ENCODE measurements around the gene MCTP2.
"Not testable (repeated sequence)": the region's sequence is repeated elsewhere in the genome, so short reads cannot be mapped to it uniquely, and the experiment has no call there.

MCTP2 gene

GRCh38 chr15:94231723-94232468 lies 535 bp downstream of the MCTP2 start:
- peak in 9 of 42 donors; percentile 10 to 41 (median 25) for DNase-seq
- intact Hi-C loops (cut with DNase I): no loop called here

DNA sequence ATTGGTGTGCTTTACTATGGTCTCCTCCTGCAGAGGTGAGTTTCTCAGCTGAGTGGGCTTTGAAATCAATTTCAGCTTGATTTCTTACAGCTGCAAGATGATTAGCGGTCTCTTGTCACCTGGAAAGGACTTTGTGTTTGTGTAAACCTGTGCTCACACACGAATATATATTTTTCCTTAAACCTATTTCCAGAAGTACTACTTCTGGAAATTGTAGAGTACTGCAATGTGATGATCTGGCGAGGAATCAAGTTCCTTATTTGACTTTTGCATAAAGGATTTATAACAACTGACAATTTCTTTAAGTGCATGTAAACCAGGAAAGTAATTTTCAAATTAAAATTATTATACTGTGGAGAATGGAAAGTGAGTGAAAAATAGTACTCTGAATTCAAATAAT lies 2.1 kb downstream of the MCTP2 start:
- DNase-seq: no peak
- intact Hi-C loops (cut with DNase I): no loop called here

- intact Hi-C loops (cut with DNase I): no loop called here
- no peak for DNase-seq
Measured at GRCh38 chr15:94234300-94234699, 2.9 kb downstream of the MCTP2 start.

DNA sequence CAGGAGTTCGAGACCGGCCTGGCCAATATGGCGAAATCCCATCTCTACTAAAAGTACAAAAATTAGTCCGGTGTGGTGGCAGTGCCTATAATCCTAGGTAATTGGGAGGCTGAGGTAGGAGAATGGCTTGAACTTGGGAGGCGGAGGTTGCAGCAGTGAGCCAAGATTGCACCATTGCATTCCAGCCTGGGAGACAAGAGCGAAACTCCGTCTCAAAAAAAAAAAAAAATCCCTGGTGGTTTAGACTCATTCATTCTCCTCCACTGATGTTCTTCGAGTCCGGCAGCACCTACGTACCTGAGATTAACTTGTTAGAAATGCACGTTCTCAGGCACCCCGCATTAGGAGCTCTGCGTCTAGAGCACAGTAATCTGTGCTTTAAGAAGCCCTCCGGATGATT lies 3.7 kb downstream of the MCTP2 start:
- DNase-seq: no peak
- intact Hi-C loops (cut with DNase I): no loop called here

DNA sequence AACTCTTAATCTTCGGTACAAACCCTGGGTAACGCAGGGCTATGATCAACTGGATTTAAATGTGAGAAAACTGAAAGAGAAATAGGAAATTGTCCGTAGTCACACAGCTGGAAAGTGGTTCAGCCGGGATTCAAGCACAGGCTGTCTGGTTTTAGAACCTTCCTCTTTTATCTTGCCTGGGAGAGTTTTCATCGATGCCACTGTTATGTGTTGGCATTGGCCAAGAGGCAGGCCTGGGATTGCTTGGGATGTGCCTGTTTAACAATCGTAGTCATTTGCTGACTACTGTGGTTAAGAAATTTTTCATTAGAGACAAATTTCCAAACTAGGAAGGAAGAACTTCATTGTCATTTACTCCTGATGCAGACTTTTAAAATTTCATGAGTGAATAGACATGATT lies 4.3 kb downstream of the MCTP2 start:
- intact Hi-C loops (cut with DNase I): no loop called here
- no peak for DNase-seq

- no peak for DNase-seq
- intact Hi-C loops (cut with DNase I): no loop called here
Measured at GRCh38 chr15:94236608-94237007, 5.2 kb downstream of the MCTP2 start.

DNA sequence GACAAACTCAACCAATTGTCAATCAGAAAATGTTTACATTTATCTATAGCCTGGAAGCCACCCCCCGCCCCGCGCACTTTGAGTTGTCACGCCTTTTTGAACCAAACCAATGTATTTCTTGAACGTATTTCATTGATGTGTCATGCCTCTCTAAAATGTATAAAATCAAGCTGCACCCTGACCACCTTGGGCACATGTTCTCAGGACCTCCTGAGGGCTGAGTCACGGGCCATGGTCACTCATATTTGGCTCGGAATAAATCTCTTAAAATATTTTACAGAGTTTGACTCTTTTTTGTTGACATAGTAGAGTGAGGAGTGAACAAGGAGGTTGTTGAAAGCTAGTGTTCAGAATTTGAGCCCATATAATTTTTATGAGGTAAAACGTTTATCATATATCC lies 6.5 kb downstream of the MCTP2 start:
- intact Hi-C loops (cut with DNase I): no loop called here
- no peak for DNase-seq

- no peak for DNase-seq
- intact Hi-C loops (cut with DNase I): no loop called here
Measured at GRCh38 chr15:94238539-94239118, 7.3 kb downstream of the MCTP2 start.

- no peak for DNase-seq
- intact Hi-C loops (cut with DNase I): no loop called here
Measured at GRCh38 chr15:94239474-94239873, 8.1 kb downstream of the MCTP2 start.

GRCh38 chr15:94240480-94240879 lies 9.1 kb downstream of the MCTP2 start:
- no peak for DNase-seq
- intact Hi-C loops (cut with DNase I): no loop called here

DNA sequence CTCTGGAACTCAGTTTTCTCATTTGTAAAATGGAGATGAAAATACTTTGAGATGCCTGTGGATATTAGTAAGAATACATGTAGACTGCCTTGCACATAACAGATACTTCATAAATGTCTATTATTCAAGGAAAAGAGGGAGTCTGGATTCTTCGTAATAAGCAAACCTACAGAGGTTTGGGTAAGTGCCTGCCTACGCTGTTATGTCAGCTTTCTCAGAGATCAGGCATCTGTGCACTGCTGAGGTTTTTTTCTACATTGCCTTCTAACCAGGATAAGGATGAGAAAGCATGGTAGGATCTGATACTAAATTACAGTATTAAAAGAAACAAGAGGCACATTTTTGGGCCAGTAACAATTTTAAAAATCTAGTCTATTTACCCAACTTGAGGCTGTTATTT lies 10.9 kb downstream of the MCTP2 start:
- intact Hi-C loops (cut with DNase I): no loop called here
- DNase-seq: peak in 24 of 42 donors; percentile 5 to 74 (median 32)

DNA sequence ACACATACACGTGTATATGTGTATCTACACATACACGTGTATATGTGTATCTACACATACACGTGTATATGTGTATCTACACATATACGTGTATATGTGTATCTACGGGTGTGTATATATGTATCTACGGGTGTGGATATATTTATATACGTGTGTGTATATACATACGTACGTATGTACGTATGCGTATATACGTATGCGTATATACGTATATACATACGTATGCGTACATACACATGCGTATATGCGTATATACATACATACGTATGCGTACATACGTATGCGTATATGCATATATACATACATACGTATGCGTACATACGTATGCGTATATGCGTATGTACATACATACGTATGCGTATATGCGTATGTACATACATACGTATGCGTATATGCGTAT lies 11.6 kb downstream of the MCTP2 start:
- intact Hi-C loops (cut with DNase I); DNase-seq: not testable (repeated sequence)

DNA sequence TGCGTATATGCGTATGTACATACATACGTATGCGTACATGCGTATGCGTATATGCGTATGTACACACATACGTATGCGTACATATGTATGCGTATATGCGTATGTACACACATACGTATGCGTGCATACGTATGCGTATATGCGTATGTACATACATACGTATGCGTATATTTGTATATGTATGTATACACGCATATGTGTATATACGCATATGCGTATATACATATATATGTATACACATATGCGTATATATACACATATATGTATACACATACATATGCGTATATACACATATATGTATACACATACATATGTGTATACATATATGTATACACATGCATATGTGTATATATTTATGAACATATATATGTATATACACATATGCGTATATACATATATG lies 12.1 kb downstream of the MCTP2 start:
- intact Hi-C loops (cut with DNase I): no loop called here
- no peak for DNase-seq

DNA sequence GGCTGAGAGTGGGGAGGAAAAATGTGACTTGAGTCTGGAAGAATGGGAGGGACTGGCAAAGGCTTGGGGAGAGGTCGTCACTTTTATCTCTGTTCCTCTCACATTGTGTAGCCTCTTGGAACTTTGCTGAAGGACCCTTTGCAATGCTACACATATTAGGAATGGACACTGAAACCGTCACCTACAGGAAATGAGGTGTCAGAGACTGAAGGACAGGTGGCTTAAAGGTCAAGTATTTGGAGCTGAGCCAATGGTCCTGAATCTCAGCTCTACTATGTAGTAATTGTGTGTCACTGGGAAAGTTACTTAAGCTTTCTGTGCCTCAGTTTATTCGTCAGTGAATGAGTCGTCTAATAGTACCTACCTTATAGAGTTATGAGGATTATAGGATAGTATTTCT lies 14.7 kb downstream of the MCTP2 start:
- intact Hi-C loops (cut with DNase I): no loop called here
- DNase-seq: no peak

DNA sequence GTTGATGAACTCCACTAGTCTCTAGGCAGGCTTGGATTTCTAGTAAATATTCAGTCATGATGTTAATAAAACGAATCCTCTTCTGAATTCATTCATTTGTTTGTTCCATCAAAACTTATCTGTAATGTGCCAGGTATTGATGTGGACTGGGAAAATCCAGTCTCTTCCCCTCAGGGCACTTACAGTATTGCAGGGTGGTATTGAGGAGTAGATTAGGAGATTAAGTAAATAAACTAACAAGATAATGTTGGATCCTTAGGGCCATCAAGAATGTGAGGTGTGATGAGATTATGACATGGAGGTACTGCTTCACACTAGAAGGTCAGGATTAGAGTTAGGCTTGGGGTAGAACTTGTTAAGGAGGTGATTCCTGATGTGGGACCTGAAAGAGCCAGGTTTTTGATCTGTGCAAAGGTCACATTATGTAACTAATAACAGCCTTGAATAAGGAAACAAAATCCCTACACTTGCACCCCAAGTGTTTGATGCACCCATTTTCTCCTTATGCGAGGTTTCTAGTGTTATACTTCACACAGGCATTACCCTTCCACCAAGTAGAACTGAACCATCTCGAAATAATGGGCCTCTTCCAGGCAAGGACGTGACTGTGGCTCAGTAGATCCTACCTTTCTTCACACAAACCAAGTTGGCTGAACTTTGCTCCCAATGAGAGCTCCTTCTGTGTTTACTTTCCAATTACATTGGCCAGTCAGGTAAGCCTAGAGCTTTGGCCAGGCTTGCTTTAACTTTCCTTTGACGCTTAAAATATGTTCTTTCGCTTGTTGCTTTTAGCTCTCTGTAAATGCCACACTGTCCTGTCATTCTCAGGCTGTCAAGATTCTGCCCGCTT lies 16.7 kb downstream of the MCTP2 start:
- DNase-seq: no peak
- intact Hi-C loops (cut with DNase I): no loop called here

- intact Hi-C loops (cut with DNase I): no loop called here
- DNase-seq: no peak
Measured at GRCh38 chr15:94250801-94251200, 19.4 kb downstream of the MCTP2 start.

DNA sequence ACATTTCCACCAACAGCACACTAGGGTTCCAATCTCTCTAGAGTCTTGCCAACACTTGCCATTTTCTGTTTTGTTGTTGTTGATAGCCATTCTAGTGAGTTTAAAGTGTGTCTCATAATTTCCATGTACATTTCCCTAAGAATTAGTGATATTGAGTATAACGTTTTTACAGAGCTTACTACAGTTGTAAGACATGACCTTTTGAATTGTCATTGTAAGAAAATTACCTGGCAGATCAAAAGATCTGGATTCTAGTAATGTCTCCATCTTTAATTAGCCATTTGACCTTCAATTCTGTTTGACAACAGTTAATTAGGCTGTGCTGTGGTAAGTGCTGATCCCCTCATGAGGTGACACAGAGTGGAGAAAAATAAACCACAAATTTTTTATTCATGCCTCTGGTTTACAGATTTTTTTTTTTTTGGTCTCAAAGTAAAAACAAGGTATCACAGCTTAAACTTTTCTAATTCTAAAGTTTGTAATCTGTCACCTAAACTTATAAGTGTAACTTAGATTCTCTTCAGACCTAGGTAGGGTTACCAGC lies 20.9 kb downstream of the MCTP2 start:
- intact Hi-C loops (cut with DNase I): no loop called here

DNA sequence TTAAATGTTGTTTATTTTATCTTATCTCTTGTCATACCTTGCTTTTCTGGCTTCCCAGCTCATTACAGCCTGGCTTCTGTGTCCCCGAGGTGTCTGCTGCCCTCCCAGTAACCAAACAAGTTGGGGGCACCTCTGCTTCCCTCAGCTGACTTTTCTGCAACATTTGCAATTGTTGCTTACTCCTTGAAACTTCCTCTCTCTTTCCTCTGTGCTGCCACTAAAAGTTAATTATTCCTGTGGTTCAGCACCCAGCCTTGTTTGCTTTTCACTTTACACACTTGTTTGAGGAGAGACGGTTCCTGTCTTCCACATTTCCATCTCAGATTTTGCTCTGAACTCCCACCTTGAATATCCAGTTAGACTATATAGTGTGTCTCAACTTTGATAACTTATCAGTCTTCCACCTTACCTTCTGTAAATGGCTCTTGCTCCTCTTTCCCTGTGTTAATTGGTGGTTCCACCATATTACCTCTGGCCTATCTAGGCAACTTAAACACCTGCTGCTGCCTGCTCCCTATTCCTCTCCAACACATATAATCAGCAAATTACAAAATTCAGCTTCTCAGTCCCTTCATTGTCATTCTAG lies 21.6 kb downstream of the MCTP2 start:
- no peak for DNase-seq
- intact Hi-C loops (cut with DNase I): no loop called here

More for the DNA sequence above, 20.9 kb downstream of the MCTP2 start:
- DNase-seq: no peak

DNA sequence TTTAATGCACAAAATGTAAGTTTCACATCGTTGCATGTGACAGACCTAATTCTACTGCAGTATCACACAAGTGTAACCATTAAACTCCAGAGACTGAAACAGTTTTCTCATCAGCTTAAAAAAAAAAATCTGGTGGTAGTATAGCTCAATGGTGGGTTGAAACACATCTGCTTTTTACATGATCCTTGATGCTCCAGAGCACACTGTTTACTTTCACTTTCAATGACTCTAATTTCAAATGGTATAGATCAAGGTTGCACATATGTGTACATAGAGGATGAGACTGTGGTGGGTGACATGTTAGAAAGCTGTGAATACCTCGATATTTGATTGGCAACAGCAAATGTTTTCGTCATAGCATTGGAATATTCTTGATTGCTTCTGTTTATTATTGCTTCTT lies 22.4 kb downstream of the MCTP2 start:
- no peak for DNase-seq
- intact Hi-C loops (cut with DNase I): no loop called here

- intact Hi-C loops (cut with DNase I): no loop called here
Measured at GRCh38 chr15:94255540-94255939, 24.2 kb downstream of the MCTP2 start.

More at GRCh38 chr15:94255540-94255939, 24.2 kb downstream of the MCTP2 start:
- DNase-seq: no peak

All from head of caudate nucleus (tissue), 42 donors.